GM19328 (cell line): ENCODE data around the gene EFCAB6.

Source experiments
- ATAC-seq: cut with Tn5 transposase; IDR thresholded peaks from one replicate; pipeline ENCODE4 v1.9.1; 2021; ENCODE audit warnings: mild to moderate bottlenecking, moderate library complexity; ENCODE audit not compliant: unreplicated experiment

EFCAB6 gene

GRCh38 chr22:43511276-43511910 lies 300.7 kb downstream of the EFCAB6 start:
- ATAC-seq = no peak

DNA sequence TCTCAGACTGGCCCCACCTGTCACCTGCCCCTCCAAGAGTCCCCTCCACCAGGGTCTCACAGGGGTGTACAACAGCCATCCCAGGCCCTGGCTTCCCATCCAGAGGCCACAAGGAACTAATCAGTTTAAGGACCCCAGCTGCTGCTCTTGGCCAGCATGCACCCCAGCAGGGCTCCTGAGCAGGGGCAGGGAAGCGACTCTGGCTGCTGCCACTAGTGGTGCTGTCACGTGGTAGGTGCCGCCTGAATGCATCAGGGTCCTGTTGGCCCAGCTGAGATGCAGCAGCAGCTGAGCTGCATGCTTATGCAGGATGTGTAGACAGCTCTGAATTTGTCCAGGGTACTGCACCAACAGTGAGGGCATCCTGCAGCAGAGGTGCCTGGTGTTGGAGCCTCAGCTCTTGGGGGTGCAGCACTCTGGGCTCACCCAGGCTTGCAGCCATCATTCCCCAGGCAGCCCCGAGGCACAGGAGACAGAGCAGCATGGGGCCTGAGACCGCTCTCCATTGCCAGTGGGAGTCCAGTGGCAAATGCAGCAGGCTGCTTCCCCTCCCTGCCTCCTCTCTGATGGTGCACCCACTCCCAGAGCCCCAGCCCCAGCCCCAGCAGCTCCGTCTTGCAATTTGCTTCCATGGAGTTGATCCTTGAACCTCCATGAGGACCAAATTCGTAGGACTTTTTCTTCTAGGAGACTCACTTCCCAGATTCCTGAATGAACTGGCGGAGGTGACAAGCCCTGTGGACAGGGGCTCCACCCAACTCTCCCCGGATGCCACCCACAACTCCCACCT lies 301.6 kb downstream of the EFCAB6 start:
- no peak for ATAC-seq

- ATAC-seq = no peak
Observed at GRCh38 chr22:43509337-43509736, 302.8 kb downstream of the EFCAB6 start.

GRCh38 chr22:43508489-43508888 lies 303.6 kb downstream of the EFCAB6 start:
- ATAC-seq = no peak

GRCh38 chr22:43507235-43507634 lies 304.9 kb downstream of the EFCAB6 start:
- ATAC-seq = no peak

- no peak for ATAC-seq
Observed at GRCh38 chr22:43506487-43506886, 305.6 kb downstream of the EFCAB6 start.

- ATAC-seq = no peak
Observed at GRCh38 chr22:43505896-43506295, 306.2 kb downstream of the EFCAB6 start.

- ATAC-seq = no peak
Observed at GRCh38 chr22:43505423-43505822, 306.7 kb downstream of the EFCAB6 start.

GRCh38 chr22:43504666-43505261 lies 307.3 kb downstream of the EFCAB6 start:
- ATAC-seq = no peak

- no peak for ATAC-seq
Observed at GRCh38 chr22:43504068-43504467, 308.0 kb downstream of the EFCAB6 start.

- no peak for ATAC-seq
Observed at GRCh38 chr22:43502306-43502874, 309.7 kb downstream of the EFCAB6 start.

GRCh38 chr22:43501878-43502277 lies 310.2 kb downstream of the EFCAB6 start:
- ATAC-seq = no peak

DNA sequence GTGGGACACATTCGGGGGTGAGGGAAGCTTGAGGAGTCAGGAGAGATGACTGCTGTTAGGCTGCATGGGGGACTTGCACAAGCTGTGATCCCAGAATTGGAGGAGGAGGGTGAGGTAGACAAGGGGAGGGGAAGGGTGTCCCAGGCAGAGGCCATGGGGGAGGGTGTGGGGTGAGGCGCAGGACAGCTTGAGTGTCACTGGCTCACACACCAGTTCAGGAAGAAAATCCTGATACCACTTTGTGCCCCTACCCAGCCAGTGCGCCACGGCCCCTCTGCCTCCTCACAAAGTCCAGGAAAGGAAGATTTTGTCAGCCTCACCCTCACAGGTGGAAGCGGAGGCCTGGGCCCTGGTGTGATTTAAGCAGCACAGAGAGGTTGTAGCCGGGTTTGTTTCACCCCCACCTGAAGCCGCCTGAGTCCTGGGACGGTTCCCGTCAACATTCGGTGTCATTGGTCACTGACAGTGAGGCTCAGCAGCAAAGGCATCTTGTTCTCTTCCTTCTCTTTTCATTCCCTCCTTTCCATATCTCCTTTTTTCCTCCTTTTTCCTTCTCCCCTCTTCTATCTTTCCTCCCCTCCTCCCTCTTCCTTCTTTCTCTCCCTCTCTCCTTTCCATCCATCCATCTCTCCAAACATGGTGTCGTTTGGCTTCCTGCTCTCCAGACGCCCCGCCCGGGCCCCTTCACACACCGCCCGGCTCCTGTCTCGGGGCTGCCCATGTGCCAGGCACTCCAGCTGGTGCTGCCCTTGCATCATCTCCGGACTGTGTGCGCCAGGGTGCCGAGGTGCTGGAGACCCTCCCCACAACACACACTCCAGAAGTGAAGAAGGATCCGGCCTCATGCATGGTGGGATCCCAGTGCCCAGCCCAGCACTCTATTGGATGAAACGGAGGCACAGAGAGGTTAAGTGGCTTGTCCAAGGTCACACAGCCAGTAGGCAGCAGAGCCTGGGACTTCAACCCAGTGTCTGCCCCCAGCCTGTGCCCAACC lies 311.0 kb downstream of the EFCAB6 start:
- no peak for ATAC-seq

- ATAC-seq = no peak
Observed at GRCh38 chr22:43498856-43499253, 313.2 kb downstream of the EFCAB6 start.

DNA sequence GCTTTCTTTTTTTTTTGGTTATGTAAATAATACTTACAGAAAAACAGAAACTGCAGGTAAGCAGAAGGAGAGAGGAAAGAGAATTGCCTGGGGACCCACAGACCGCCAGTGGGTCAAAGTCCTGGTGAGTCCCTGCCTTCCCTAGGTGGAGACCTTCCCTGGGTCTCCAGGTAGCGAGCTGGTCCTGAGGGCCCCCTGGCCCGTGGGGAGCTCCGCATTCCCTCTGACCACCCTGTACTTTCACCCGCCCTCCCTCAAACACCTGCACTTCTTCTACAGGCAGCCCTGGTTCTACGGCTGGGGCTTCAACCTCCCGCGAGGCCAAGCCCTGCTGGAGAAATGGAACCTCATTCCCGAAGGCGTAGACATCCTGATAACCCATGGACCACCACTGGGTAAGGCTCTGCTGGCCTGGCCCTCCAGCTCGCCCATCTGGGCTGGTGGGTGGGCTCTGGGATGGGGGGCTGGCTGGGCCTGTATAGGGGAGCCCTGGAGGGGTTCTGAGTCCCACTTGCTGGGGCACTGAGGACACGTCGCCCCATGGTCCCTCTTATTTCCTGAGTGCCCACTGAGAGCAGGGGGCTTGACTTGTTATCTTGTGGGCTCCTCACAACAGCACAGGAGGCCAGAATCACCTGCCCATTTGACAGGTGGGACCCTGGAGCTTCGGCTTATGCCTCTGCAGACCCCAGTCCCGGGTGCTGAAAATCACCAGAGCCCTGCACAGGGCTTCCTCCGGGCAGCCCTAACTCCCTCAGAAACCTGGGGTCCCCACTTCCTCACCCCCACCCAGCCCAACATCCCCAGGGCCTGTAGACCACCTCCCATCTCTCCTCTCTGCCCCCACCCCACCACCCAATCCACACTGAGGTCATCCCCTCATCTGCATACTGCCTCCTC lies 313.9 kb downstream of the EFCAB6 start:
- no peak for ATAC-seq

DNA sequence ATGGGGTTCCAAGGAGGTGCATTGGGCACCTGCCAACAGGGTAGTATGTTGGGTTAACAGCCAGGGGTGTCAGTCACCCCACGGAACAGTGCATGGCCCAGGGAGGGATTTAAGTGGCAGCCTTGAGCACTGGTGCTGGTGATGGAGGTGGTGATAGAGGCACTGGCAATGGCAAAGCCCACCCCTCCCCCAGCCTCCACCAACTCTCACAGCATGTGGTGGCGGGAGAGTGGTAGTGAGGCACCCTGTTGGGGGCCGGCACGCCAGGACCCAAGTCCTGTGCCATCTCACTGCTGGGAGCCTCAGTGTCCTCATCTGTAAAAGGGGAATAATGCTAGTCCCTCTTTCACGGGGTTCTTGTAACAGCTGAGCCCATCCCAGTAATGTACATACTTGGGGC lies 318.8 kb downstream of the EFCAB6 start:
- ATAC-seq = no peak

DNA sequence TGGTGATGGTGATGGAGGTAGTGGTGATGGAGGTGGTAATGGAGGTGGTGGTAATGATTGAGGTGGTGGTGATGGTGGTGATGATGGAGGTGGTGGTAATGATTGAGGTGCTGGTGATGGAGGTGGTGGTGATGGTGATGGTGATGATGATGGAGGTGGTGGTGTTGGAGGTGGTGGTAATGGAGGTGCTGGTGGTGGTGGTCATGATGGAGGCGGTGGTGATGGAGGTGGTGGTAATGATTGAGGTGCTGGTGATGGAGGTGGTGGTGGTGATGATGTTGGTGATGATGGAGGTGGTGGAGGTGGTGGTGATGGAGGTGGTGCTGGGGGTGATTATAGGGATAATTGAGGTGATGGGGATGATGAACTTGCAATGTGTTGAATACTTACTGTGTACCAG lies 320.4 kb downstream of the EFCAB6 start:
- ATAC-seq = no peak

- no peak for ATAC-seq
Observed at GRCh38 chr22:43491177-43491576, 320.9 kb downstream of the EFCAB6 start.

GRCh38 chr22:43490311-43490710 lies 321.8 kb downstream of the EFCAB6 start:
- no peak for ATAC-seq

GRCh38 chr22:43488937-43489336 lies 323.2 kb downstream of the EFCAB6 start:
- no peak for ATAC-seq
